ENCODE measurements around the gene FLYWCH1. TPM values are rescaled to one million over a fixed set of nuclear protein-coding genes. Genes with fewer than 3 reads are reported as not detected.
A peak's percentile ranks its signal among the peaks of the same experiment; 100 is the strongest.
"Not testable (repeated sequence)": the region's sequence is repeated elsewhere in the genome, so short reads cannot be mapped to it uniquely, and the experiment has no call there.

FLYWCH1 gene
- polyA plus RNA-seq, 3 donors: 5.0 to 42.7 (median 7.1) TPM

GRCh38 chr16:2905988-2906387 is 5.7 kb upstream of the FLYWCH1 start:
- peak overlapping the region in 1 of 2 donors; percentile 53 for H3K4me3 Mint-ChIP-seq
- TF ChIP-seq CTCF (IDR thresholded peaks at IDR 0.05): no peak
- H3K36me3 ChIP-seq (replicated peaks in 1 of 2; ENCODE audit: control insufficient read depth in 1 of 2, insufficient read depth in 2 of 2, low read length in 2 of 2): no peaks in the 10 kb centered on the region
- H3K27ac Mint-ChIP-seq: peak overlapping the region; percentile 74 to 85 (median 83)
- no peaks in the 10 kb centered on the region for H3K79me2 ChIP-seq (ENCODE audit: insufficient read depth, low read length)
- no peak overlapping the region for H2AFZ ChIP-seq (ENCODE audit: insufficient read depth, low read depth, low read length, poor library complexity, severe bottlenecking)
- peaks cover 30% of the 10 kb centered on the region for H3K4me1 Mint-ChIP-seq
- peaks cover 0 to 5% (median 0%) of the 10 kb centered on the region in 7 donors for H3K9me3 Mint-ChIP-seq
- H3K27me3 Mint-ChIP-seq (ENCODE audit: low read depth in 3 of 3): peaks cover 0 to 1% (median 1%) of the 10 kb centered on the region in 3 donors
- WGBS (ENCODE audit: insufficient coverage): 28% methylated on average over 5 of the region's 12 CpGs
- H3K4me3 ChIP-seq (replicated peaks in 1 of 3; ENCODE audit: low read depth in 2 of 3, low read length in 3 of 3): no peak overlapping the region
- peak overlapping the region; percentile 17 for H3K4me2 ChIP-seq (replicated peaks; ENCODE audit: extremely low read depth, low read length, poor library complexity, severe bottlenecking)
- no peak for DNase-seq
- peaks cover 22 to 29% of the 10 kb centered on the region in 2 donors for H3K4me1 ChIP-seq (ENCODE audit: control insufficient read depth in 1 of 2, insufficient read depth in 2 of 2, low read length in 2 of 2)
- no peaks in the 10 kb centered on the region for H3K36me3 Mint-ChIP-seq
- intact Hi-C loops (cut with micrococcal nuclease): loop anchor here in 1 of 2 donors (1.0 to 2.0 kb wide), 2 partner anchors 13 to 24 kb away; no protein-coding TSS in a partner anchor
- no peaks in the 10 kb centered on the region for H4K20me1 ChIP-seq (ENCODE audit: insufficient read depth, low read length)
- no peaks in the 10 kb centered on the region for H3K27me3 ChIP-seq (ENCODE audit: control insufficient read depth in 2 of 2, insufficient read depth in 2 of 2, low read length in 2 of 2)
- no peak overlapping the region for H3K9ac ChIP-seq (ENCODE audit: insufficient read depth, low read length, poor library complexity, severe bottlenecking)
- H3K9me3 ChIP-seq (replicated peaks in 1 of 2; ENCODE audit: control insufficient read depth in 1 of 2, insufficient read depth in 1 of 2, low read length in 2 of 2): no peaks in the 10 kb centered on the region
- H3K27ac ChIP-seq (ENCODE audit: low read depth in 1 of 2, low read length in 2 of 2): no peak overlapping the region

GRCh38 chr16:2907084-2907753 is 4.5 kb upstream of the FLYWCH1 start:
- Mint-ChIP-seq H3K27ac (peak overlapping the region in 3 of 7 donors; percentile 42 to 84 (median 70)), H3K4me1 (peaks cover 36% of the 10 kb centered on the region)
- H3K27ac ChIP-seq (ENCODE audit: low read depth in 1 of 2, low read length in 2 of 2); H3K9ac ChIP-seq (ENCODE audit: insufficient read depth, low read length, poor library complexity, severe bottlenecking); H3K36me3 Mint-ChIP-seq; H3K27me3 ChIP-seq (ENCODE audit: control insufficient read depth in 2 of 2, insufficient read depth in 2 of 2, low read length in 2 of 2); H3K36me3 ChIP-seq (replicated peaks in 1 of 2; ENCODE audit: control insufficient read depth in 1 of 2, insufficient read depth in 2 of 2, low read length in 2 of 2); H3K27me3 Mint-ChIP-seq (ENCODE audit: low read depth in 3 of 3); H3K79me2 ChIP-seq (ENCODE audit: insufficient read depth, low read length); H3K4me3 ChIP-seq (replicated peaks in 1 of 3; ENCODE audit: low read depth in 2 of 3, low read length in 3 of 3); H3K4me3 Mint-ChIP-seq; H3K9me3 ChIP-seq (replicated peaks in 1 of 2; ENCODE audit: control insufficient read depth in 1 of 2, insufficient read depth in 1 of 2, low read length in 2 of 2); intact Hi-C loops (cut with micrococcal nuclease); H2AFZ ChIP-seq (ENCODE audit: insufficient read depth, low read depth, low read length, poor library complexity, severe bottlenecking); H3K4me2 ChIP-seq (replicated peaks; ENCODE audit: extremely low read depth, low read length, poor library complexity, severe bottlenecking); H4K20me1 ChIP-seq (ENCODE audit: insufficient read depth, low read length); H3K9me3 Mint-ChIP-seq: not testable (repeated sequence)
- DNase-seq: peak; percentile 42 to 80 (median 49)
- peak; percentile 73 for TF ChIP-seq CTCF (IDR thresholded peaks at IDR 0.05)
- WGBS (ENCODE audit: insufficient coverage): 0% methylated on average over 4 of the region's 17 CpGs
- peaks cover 28 to 37% of the 10 kb centered on the region in 2 donors for H3K4me1 ChIP-seq (ENCODE audit: control insufficient read depth in 1 of 2, insufficient read depth in 2 of 2, low read length in 2 of 2)

Measured in CD14-positive monocyte (primary cell).